ENCODE measurements around the gene ABCC4. TPM values are rescaled to one million over a fixed set of nuclear protein-coding genes. Genes with fewer than 3 reads are reported as not detected.

Gene ABCC4
- total and polyA plus RNA-seq, 2 experiments from 2014 or later, result 4.3 to 12.2 TPM

DNA sequence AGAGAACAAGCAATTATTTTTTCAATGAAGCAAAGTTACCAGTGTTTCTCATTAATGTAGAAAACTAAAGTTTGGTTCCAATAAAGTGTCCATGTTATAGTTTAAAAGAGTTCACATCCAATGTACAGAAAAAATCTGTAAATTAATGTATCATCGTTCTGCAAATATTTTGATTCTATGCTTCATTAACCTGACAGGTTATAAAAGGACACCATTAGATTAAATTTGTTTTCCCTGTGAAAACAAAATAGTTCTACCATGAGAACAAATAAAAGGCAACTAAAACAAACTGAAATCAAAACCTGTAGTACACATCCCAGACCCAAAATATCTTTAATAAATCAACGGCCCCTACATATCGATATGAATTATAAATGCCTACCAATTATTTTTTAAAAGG, 85.1 kb downstream of the ABCC4 start:
- H3K9me2 ChIP-seq (ENCODE audit: insufficient read depth), result no peaks in the 10 kb centered on the region
- peak overlapping the region; percentile 50; the same call in 1 of the 2 replicates for H3K27ac Mint-ChIP-seq
- no peak overlapping the region for H2AFZ ChIP-seq
- no peaks in the 10 kb centered on the region for H3K36me3 ChIP-seq (ENCODE audit: insufficient read depth)
- no peak overlapping the region for H3K4me2 ChIP-seq
- H3K27me3 Mint-ChIP-seq (ENCODE audit: insufficient read depth, low read depth, poor library complexity), result peaks cover 3% of the 10 kb centered on the region
- no peak overlapping the region for H3K4me3 Mint-ChIP-seq
- TF ChIP-seq POLR2AphosphoS5 (IDR thresholded peaks at IDR 0.05; ENCODE audit: low read depth) (no peak), ZNF114 (CRISPR knock-in tag; IDR thresholded peaks at IDR 0.05) (no peak), JUNB (IDR thresholded peaks at IDR 0.05; ENCODE audit: unreplicated experiment) (no peak)
- TF ChIP-seq, protein P1, sequence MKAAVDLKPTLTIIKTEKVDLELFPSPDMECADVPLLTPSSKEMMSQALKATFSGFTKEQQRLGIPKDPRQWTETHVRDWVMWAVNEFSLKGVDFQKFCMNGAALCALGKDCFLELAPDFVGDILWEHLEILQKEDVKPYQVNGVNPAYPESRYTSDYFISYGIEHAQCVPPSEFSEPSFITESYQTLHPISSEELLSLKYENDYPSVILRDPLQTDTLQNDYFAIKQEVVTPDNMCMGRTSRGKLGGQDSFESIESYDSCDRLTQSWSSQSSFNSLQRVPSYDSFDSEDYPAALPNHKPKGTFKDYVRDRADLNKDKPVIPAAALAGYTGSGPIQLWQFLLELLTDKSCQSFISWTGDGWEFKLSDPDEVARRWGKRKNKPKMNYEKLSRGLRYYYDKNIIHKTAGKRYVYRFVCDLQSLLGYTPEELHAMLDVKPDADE (IDR thresholded peaks at IDR 0.05), result no peak
- no peak overlapping the region for H3K4me3 ChIP-seq
- H3K27me3 ChIP-seq (ENCODE audit: insufficient read depth), result no peaks in the 10 kb centered on the region
- H3K4me1 ChIP-seq (ENCODE audit: insufficient read depth), result no peaks in the 10 kb centered on the region
- H3K79me2 ChIP-seq (replicated peaks; ENCODE audit: insufficient read depth), result no peaks in the 10 kb centered on the region
- H3K36me3 Mint-ChIP-seq (ENCODE audit: low read depth), result no peaks in the 10 kb centered on the region
- no peak for DNase-seq (ENCODE audit: low spot score)
- no peak overlapping the region for H3K27ac ChIP-seq (ENCODE audit: low read depth)
- H3K4me1 Mint-ChIP-seq, result peaks cover 10% of the 10 kb centered on the region; the same call in 1 of the 3 replicates
- no peaks in the 10 kb centered on the region for H4K20me1 ChIP-seq (replicated peaks; ENCODE audit: insufficient read depth)
- H3F3A ChIP-seq (replicated peaks; ENCODE audit: low read depth), result no peaks in the 10 kb centered on the region
- no peak for ATAC-seq
- no peaks in the 10 kb centered on the region for H3K9me3 Mint-ChIP-seq

DNA sequence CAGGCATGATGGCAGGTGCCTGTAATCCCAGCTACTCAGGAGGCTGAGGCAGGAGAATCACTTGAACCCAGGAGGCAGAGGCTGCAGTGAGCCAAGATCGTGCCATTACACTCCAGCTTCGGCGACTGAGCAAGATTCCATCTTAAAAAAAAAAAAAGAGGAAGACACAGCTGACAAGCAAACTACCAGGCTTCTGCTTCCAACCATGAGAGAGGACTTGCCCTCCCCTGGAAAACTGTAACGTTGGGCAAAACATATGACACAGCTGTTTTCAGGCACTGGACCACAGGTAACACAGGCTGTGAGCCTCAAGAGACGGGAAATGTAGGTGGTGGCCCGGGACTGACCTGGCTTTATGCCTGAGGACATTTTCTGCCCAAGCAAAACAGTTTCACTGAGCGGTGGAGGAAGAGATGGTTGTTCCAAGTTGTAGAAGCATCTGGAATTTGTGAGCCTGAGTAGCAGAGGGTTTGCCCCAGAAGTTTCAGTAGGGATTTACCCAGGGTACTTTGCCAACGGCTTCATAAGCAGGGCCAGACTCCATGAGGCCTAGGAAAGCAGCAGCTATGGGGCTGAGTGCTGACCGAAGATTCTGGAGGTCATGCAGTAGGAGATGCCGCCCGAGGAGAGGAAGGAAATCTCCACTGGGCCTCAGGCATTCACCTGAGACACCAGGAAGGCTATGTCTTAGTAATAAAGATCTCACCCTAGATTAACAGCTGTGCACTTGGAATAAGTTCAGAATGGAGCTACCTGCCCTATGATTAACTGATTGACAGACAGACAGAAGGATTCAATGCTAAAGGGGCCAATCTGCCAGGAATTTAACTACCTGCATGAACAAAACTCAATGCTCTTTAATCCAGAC, 88.0 kb downstream of the ABCC4 start:
- Histone ChIP-seq H3K4me1 (ENCODE audit: insufficient read depth) (no peaks in the 10 kb centered on the region), H3K9me2 (ENCODE audit: insufficient read depth) (no peaks in the 10 kb centered on the region), H3K79me2 (replicated peaks; ENCODE audit: insufficient read depth) (no peaks in the 10 kb centered on the region), H3K27me3 (ENCODE audit: insufficient read depth) (no peaks in the 10 kb centered on the region), H3K4me2 (no peak overlapping the region), H4K20me1 (replicated peaks; ENCODE audit: insufficient read depth) (no peaks in the 10 kb centered on the region), H3K4me3 (no peak overlapping the region), H3K36me3 (ENCODE audit: insufficient read depth) (no peaks in the 10 kb centered on the region), H2AFZ (no peak overlapping the region), H3K27ac (ENCODE audit: low read depth) (no peak overlapping the region), H3F3A (replicated peaks; ENCODE audit: low read depth) (no peaks in the 10 kb centered on the region)
- Mint-ChIP-seq H3K4me3 (no peak overlapping the region), H3K27me3 (ENCODE audit: insufficient read depth, low read depth, poor library complexity) (peaks cover 3% of the 10 kb centered on the region), H3K9me3 (no peaks in the 10 kb centered on the region), H3K36me3 (ENCODE audit: low read depth) (no peaks in the 10 kb centered on the region), H3K27ac (no peak overlapping the region; the same call in 1 of the 2 replicates), H3K4me1 (0 out of 3 replicates have a peak, but pooled peaks cover 5% of the 10 kb centered on the region)
- ATAC-seq (no peak), DNase-seq (ENCODE audit: low spot score) (no peak)
- TF ChIP-seq JUNB (IDR thresholded peaks at IDR 0.05; ENCODE audit: unreplicated experiment), result no peak
- TF ChIP-seq, protein P2, sequence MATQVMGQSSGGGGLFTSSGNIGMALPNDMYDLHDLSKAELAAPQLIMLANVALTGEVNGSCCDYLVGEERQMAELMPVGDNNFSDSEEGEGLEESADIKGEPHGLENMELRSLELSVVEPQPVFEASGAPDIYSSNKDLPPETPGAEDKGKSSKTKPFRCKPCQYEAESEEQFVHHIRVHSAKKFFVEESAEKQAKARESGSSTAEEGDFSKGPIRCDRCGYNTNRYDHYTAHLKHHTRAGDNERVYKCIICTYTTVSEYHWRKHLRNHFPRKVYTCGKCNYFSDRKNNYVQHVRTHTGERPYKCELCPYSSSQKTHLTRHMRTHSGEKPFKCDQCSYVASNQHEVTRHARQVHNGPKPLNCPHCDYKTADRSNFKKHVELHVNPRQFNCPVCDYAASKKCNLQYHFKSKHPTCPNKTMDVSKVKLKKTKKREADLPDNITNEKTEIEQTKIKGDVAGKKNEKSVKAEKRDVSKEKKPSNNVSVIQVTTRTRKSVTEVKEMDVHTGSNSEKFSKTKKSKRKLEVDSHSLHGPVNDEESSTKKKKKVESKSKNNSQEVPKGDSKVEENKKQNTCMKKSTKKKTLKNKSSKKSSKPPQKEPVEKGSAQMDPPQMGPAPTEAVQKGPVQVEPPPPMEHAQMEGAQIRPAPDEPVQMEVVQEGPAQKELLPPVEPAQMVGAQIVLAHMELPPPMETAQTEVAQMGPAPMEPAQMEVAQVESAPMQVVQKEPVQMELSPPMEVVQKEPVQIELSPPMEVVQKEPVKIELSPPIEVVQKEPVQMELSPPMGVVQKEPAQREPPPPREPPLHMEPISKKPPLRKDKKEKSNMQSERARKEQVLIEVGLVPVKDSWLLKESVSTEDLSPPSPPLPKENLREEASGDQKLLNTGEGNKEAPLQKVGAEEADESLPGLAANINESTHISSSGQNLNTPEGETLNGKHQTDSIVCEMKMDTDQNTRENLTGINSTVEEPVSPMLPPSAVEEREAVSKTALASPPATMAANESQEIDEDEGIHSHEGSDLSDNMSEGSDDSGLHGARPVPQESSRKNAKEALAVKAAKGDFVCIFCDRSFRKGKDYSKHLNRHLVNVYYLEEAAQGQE (IDR thresholded peaks at IDR 0.05; ENCODE audit: unreplicated experiment), result no peak
- TF ChIP-seq, protein P3, sequence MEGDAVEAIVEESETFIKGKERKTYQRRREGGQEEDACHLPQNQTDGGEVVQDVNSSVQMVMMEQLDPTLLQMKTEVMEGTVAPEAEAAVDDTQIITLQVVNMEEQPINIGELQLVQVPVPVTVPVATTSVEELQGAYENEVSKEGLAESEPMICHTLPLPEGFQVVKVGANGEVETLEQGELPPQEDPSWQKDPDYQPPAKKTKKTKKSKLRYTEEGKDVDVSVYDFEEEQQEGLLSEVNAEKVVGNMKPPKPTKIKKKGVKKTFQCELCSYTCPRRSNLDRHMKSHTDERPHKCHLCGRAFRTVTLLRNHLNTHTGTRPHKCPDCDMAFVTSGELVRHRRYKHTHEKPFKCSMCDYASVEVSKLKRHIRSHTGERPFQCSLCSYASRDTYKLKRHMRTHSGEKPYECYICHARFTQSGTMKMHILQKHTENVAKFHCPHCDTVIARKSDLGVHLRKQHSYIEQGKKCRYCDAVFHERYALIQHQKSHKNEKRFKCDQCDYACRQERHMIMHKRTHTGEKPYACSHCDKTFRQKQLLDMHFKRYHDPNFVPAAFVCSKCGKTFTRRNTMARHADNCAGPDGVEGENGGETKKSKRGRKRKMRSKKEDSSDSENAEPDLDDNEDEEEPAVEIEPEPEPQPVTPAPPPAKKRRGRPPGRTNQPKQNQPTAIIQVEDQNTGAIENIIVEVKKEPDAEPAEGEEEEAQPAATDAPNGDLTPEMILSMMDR (conservative IDR thresholded peaks at IDR 0.05; ENCODE audit: low read depth in 2 of 2), result no peak
